Astrocyte of the spinal cord (primary cell): Measurements from ENCODE around the gene SMTNL2.

Source experiments
- DNase-seq: peaks from one replicate; pipeline ENCODE4 v3.0.0; 2011; ENCODE audit warnings: low read depth, low spot score
- H3K4me3 ChIP-seq: 2 replicates; pipeline ENCODE4 v1.5.1; 2011; ENCODE audit warnings: low read depth, mild to moderate bottlenecking, low read length, moderate library complexity
- in situ Hi-C: cut with HindIII; loops from 2 replicates; pipeline ENCODE4 v1.10.0; 2017; ENCODE audit warnings: low sequenced_read_pairs
- TF ChIP-seq, protein P1 (sequence below): IDR thresholded peaks from 2 replicates; pipeline ENCODE4 v1.5.1; 2012; ENCODE audit warnings: low read depth, mild to moderate bottlenecking, low read length, inconsistent platforms

Gene SMTNL2

GRCh38 chr17:4545217-4545951 is 38.9 kb upstream of the SMTNL2 start:
- H3K4me3 ChIP-seq = no peak overlapping the region
- DNase-seq = no peak
- in situ Hi-C loops = no loop called here
- TF ChIP-seq, protein P1, sequence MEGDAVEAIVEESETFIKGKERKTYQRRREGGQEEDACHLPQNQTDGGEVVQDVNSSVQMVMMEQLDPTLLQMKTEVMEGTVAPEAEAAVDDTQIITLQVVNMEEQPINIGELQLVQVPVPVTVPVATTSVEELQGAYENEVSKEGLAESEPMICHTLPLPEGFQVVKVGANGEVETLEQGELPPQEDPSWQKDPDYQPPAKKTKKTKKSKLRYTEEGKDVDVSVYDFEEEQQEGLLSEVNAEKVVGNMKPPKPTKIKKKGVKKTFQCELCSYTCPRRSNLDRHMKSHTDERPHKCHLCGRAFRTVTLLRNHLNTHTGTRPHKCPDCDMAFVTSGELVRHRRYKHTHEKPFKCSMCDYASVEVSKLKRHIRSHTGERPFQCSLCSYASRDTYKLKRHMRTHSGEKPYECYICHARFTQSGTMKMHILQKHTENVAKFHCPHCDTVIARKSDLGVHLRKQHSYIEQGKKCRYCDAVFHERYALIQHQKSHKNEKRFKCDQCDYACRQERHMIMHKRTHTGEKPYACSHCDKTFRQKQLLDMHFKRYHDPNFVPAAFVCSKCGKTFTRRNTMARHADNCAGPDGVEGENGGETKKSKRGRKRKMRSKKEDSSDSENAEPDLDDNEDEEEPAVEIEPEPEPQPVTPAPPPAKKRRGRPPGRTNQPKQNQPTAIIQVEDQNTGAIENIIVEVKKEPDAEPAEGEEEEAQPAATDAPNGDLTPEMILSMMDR = no peak

DNA sequence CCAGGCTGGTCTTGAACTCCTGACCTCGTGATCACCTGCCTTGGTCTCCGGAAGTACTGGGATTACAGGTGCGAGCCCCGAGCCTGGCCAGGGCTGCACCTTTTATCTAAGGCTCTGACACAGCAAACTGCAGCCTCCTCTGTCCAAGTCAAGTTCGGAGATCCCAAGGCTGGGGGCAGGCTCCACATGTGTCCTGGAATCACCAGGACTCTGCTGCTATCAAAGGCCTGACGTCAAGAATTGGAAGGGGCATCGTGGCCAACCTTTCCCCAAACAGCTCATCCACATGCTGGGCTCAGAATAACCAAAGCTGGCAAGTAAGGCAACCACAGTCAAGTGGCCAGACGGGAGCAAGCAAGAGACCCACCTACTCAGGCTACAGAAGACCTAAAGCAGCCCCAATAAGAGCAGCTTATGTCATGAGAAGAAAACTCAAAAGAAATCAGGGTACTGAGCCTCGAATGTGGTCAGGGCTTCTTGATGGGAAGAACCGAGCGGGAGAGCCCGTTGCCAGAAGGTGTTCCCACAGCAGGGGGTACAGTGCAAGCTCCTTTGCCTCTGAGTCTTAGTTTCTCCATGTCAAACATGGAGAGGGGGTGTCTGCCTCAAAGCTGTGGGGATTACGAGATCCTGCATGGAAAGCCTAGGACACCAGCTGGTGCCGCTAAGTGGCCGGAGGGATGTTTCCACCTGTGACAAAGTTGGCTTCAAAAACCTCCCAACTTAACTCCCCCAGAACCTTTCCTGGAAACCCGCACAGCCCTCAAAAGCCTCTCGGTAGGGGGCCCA is 37.0 kb upstream of the SMTNL2 start:
- H3K4me3 ChIP-seq = no peak overlapping the region
- TF ChIP-seq, protein P1 = no peak
- no peak for DNase-seq
- in situ Hi-C loops = no loop called here

DNA sequence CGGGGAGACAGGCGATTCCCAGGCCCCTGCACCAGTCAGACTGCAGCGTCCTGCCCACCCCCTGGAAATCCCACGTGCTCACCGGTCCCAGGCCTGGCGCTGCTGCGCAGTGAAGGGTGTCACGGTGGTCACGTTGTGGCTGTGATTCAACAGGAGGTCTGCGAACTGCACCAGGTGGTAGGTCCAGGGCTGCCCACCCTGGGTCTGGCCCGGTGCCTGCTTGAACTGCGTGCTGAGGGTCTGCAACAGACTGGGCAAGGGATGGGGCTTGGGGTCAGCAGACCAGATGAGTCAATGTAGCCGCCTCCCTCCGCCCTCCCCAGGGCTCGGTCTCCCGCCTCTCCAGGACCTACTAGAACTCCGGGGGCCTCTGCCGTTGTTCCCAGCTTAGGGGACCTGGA is 36.3 kb upstream of the SMTNL2 start:
- in situ Hi-C loops = no loop called here
- no peak overlapping the region for H3K4me3 ChIP-seq
- TF ChIP-seq, protein P1 = no peak
- DNase-seq = no peak

DNA sequence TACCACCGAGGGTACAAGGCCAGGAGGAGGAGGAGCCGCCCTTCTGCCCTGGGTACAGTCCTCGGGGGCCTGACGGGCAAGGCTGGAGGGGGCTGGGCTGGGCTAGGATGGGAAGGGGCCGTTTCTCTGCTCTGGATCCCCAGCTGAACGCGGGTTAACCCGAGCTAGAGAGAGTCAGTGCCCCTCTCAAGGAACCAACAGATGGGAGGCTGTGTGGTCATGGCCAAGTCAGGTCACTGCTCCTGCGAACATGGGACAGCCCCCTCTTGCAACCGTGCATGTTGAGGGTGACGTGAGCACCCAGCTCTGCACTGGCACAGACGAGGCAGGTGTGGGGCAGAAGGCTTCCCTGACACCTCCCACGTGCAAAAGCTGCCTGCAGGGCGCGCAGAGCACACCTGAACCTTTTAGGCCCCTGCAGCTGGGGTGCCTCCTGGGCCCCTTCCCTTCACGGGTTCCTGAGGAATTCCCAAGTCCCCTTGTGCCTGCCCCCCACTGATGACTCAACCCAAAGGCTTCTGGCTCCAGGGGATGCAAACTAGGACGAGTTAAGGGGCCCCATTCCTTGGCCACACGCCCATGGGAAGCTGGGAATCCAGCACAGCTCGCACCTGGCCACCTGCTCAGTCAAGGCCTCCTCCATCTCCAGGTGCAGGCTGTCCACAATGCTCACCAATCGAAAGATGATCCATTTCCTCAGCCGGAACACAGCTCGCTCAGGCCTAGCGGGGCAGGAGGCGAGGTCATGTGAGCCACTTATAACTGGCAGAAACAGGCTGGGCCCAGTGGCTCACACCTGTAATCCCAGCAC is 35.4 kb upstream of the SMTNL2 start:
- in situ Hi-C loops = no loop called here
- TF ChIP-seq, protein P1 = no peak
- no peak for DNase-seq
- no peak overlapping the region for H3K4me3 ChIP-seq

- DNase-seq = no peak
- no peak overlapping the region for H3K4me3 ChIP-seq
- TF ChIP-seq, protein P1 = no peak
- in situ Hi-C loops = no loop called here
These were observed 34.4 kb upstream of the SMTNL2 start for GRCh38 chr17:4549781-4550533.
